HG02852 (cell line): ENCODE measurements around the gene LRRC1.
"Not testable (repeated sequence)": the region's sequence is repeated elsewhere in the genome, so short reads cannot be mapped to it uniquely, and the experiment has no call there.

Source experiments
- ATAC-seq: cut with Tn5 transposase; IDR thresholded peaks from one replicate; pipeline ENCODE4 v1.9.1; 2021; ENCODE audit warnings: mild to moderate bottlenecking, moderate library complexity; ENCODE audit not compliant: unreplicated experiment

Gene LRRC1

GRCh38 chr6:53794720-53795339 is at the start of gene LRRC1:
Gene LRRC1, plus strand, starts transcription at chr6:53795005. Its CDS starts 252 bp downstream, at chr6:53795257.
- peak; percentile 78 for ATAC-seq

DNA sequence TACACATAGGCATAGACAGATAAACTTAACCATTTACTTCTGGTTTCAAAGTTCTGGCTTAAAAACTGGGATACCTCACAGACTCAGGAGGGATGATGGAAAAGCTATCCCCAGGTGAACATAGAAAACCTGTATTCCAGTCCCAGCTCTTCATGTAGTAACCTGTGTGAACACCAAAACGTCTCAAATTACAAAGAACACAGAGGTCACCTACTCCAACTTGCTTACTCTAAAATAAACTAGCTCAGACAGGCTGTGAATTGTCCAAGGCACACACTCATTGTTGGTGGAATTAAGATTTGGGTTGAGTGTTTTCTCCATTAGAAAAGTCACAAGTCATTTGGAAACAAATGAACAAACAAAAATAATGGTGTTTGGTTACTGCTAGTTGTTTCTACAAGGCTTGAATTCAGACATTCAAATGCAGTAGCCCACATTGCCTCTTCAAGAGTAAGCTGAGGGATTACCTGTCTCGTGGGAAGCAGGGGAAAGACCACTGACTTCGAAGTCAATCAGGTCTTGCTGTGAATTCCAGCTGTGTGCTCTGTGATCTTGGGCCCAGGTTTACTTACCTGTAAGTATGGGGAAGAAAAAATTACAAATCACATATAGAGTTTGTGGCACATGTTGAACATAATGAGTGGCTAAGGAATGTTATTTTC is 48.2 kb upstream of the LRRC1 start:
- no peak for ATAC-seq

DNA sequence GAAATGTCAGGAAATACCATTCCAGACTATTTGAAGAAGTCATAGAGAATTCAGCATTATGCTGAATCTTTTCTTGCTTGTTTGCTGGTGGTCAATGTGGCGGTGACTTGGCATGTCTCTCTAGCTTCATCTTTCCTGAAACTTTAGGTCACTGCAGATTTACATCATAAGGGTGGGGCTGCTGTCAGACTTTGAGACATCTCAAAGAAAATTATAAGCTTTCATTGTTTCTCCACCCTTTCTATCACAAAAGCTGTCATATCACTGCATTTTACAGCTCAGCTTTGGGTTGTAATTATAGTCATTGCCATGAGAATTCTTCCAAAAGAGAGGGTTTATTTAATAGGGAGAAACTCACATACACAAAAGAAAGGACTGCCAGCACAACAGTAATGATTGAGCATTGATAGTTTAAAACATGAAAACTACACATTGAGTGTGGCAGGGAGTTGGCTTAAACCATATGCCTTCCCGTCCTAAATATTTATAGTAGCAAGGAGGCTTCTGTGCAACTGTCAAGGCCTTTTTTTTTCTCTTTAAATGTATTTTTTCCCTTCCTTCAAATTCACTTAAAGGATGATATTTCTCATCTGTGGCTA is 44.7 kb upstream of the LRRC1 start:
- no peak for ATAC-seq

- ATAC-seq = no peak
These were observed 43.4 kb upstream of the LRRC1 start for GRCh38 chr6:53751417-53751816.

DNA sequence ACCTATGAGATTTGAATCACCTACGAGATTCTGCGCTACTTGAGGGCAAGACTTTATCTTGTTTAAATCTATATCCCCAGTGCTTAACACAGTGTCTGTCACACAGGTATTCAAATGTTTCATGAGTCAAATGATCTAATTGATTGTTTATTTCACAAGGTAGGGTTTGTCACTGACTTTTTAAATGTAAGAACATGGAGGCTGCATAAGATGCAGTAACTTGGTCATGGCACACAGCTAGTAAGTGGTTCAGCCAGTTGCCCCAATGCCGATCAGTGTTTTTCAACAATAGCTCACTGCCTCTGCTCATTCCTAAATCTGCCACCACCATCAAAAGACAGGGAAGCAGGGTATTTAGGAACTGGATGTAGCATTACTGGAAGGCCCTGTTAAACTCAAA is 42.4 kb upstream of the LRRC1 start:
- no peak for ATAC-seq

DNA sequence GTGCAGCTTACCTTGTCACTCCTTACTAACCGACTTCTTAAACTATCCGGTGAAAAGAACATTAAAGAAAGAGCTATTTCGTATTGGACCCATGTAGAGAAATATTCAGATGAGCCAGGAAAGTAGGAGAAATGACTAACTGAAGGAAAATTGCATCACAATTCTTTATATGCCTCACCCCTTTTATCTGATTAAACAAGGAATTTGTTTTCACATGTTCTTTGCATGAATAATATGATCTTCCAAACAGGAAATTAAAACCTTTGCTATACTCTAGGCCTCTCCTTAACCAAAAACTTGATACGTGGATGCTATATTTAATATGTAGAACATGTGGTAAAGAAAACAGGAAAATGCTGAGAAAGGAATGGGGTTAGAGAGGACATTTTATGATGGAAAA is 41.9 kb upstream of the LRRC1 start:
- ATAC-seq = no peak

DNA sequence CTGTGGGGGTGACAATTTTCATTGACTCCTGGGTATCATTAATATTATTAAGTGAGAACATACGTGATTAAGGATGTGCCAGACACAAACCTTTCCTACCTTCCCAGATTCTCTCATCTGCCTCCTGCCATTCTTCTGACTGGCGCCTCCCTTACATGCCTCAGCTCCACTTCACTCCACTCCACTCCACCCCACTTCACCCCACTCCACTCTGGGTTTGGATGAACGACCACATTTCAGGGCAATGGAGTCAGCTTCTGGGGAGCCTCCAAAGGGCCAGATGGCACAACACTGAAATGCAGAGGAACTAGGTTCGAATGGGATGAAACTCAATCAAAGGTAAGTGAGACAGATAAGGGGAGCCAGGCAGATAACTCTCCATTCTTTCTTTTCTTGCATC is 40.5 kb upstream of the LRRC1 start:
- ATAC-seq = no peak

DNA sequence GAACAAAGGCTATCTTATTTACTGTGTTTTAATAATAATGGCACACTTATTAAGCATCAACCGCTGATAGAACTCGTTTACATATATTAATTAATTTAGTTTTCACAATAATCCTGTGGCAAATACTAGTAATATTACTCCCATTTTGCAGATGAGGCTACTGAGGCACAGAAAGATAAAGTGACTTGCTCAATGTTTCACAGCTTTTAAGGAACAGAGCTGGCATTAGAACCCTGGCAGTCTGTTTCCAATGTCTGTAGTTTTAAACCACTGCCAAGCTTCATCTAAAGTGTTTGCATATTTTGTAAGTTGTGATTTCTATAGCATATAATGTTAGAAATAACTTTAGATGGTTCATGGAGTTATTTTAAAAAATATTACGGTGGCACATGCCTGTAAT is 38.4 kb upstream of the LRRC1 start:
- no peak for ATAC-seq

DNA sequence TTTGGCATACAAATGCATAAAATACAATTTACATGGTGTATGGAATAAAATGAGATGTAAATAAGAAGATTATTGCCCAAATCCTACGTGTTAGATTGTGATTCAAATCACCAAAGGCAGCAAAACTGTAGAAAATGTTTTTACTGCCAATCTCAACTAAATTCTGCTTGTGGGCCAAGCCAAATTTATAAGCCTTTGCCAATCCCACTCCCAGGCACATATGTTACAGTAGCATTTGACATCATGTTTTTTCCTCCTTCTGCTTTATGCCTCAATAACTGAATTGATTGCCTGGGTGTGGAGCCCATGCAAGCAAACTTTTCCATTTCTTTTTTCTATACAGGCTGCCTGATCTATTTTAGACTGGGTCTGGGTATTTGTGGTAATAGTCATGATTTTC is 36.3 kb upstream of the LRRC1 start:
- ATAC-seq = no peak

DNA sequence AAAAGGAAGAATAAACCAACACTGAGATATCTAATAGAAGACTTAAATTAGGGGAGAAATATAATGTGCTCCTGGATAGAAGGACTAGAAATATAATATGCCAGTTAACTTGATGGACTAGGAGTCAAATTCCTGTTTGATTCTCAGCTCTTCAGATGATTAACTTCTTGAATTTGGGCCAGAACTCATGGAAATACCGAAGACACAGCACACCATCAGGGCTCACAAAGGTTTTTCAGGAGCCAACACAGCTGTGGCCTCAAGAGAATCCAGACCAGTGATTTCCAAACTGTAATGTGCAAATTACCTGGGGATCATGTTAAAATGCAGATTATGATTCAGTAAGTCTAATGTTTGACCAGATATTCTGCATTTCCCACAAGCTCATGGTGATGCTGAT is 33.8 kb upstream of the LRRC1 start:
- ATAC-seq = no peak

DNA sequence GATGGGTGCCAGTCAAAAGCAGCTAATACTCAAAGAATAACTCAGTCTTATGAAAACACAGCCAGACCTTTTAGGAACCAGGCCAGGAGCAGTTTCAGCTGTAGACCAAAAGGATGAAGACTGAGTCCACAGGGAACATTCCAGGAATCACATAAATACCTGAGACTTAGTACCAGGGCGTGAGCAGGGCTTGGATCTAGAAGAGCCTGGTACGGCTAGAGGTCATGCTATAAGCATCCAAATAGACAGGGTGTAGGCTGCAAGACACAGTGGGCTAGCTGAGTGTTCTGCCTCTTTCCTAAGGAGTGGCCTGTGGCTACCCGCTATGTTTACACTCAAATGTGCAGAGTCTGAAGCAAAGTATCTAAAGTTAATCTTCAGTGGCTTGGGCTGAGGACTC is 29.5 kb upstream of the LRRC1 start:
- no peak for ATAC-seq

DNA sequence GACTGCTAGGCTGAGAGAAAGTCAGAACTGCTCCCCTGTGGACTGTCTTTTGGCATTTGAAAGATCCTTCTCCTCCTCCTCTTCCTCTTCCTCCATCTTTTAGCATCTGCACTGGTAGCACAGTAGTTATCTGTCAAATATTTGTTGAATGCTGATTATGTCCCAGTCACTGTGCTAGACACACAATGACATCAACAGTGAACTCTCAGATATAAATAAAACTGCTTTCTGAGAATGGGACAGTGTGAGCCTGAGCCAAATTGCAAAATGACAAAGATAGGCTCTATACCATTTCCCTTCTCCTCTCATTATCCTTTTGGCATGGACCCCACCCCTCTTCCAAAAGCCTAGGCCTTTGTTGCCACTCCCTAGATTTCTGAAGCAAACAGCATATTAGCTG is 27.9 kb upstream of the LRRC1 start:
- ATAC-seq = no peak

- ATAC-seq = no peak
These were observed 26.9 kb upstream of the LRRC1 start for GRCh38 chr6:53767941-53768340.

DNA sequence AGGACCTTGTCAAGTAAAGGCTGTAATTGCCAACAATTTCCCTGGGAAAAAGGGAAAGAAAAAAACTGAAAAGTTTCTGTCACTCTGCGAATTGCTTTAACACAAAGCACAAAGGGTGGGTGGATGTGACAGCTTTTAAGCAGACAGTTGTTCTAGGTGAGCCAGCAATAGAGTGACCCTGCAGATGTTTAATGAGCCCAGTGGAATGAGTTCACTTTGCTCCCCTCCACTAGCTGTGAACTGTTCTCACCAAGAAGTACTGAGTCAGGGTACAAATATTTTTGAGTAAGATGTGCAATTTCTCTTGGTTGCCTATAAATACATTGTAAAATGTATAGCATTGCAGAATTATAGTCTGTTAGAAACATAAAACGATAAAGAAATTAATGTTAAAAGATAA is 26.2 kb upstream of the LRRC1 start:
- ATAC-seq = no peak

GRCh38 chr6:53770780-53771249 is 24.0 kb upstream of the LRRC1 start:
- no peak for ATAC-seq

DNA sequence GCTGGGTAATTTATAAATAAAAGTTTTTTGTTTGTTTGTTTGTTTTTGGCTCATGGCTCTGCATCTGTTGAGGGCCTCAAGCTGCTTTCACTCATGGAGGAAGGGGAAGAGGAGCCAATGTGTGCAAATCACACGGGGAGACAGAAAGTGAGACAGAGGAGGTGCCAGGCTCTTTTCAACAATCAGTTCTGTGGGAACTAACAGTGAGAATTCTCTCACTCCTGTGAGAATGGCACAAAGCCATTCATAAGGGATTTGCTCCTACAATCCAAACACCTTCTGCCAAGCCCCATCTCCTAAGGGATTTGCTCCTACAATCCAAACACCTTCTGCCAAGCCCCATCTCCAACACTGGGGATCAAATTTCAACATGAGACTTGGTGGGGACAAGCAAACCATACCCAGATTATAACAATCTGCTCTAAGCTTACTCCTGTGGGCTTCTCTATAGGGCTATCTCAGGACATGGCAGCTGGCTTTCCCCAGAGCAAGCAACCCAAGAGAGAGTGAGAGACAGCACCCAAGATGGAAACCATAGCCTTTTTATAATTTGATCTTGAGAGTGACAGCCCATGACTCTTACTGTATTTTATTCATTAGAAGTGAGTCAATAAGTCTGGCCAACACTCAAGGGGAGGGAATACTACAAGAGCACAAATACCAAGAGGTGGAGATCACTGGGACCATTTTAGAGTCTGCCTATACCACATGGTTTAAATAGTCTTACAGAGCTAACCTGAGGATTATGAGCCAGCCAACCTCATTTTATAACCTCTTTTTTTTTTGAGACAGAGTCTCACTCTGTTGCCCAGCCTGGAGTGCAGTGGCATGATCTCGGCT is 22.8 kb upstream of the LRRC1 start:
- ATAC-seq = no peak

- no peak for ATAC-seq
These were observed 21.6 kb upstream of the LRRC1 start for GRCh38 chr6:53773044-53773696.

DNA sequence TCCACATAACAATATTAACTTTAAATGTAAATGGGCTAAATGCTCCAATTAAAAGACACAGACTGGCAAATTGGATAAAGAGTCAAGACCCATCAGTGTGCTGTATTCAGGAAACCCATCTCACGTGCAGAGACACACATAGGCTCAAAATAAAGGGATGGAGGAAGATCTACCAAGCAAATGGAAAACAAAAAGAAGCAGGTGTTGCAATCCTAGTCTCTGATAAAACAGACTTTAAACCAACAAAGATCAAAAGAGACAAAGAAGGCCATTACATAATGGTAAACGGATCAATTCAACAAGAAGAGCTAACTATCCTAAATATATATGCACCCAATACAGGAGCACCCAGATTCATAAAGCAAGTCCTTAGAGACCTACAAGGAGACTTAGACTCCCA is 18.7 kb upstream of the LRRC1 start:
- ATAC-seq = not testable (repeated sequence)

DNA sequence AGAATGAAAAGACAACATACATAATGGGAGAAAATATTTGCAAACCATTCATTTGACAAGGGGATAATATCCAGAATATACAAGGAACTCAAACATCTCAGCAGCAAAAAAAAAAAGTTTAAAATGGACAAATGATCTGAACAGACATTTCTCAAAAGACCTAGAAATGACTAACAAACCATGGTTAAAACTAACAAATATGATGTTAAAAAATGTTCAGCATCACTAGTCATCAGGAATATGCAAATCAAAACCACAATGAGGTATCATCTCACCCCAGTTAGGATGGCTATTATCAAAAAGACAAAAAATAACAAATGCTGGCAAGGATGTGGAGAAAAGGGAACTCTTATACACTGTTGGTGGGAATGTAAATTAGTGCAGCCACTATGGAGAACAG is 9.8 kb upstream of the LRRC1 start:
- not testable (repeated sequence) for ATAC-seq

DNA sequence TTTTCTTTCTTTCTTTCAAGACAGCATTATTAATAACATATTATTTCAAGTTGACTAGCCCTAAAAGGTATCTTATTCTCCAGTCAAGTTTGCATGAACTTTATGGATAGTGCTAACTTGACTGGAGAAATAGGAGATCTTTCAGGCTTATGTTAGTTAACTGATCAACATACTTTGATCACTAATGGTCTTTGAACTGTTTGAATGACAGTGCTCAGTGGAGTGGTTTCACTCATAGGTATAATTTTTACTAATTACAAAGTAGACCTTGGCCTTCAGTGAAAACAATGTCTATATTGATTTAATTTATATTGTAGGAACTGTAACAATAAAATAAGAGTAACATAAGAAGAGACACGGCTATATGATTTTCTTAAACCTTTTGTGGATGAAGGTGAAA is 8.0 kb upstream of the LRRC1 start:
- no peak for ATAC-seq

DNA sequence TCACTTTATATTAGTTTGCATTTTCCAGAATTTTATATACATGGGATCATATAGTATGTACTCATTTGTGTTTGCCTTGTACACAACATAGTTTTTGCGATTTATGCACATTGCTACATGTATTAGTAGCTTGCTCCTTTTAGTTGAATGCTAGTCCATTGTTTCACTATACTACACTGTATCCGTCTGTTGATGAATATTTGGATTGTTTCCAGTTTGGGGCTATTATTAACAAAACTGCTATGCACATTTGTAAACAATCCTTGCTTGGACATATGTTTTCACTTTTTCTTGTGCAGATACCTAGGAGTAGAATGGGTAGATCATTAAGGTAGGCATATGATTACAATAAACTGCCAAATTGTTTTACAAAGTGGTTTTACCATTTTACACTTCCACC is 3.9 kb upstream of the LRRC1 start:
- no peak for ATAC-seq
